H1 (cell line): ENCODE data around the gene C1orf87. TPM values are rescaled to one million over a fixed set of nuclear protein-coding genes. Genes with fewer than 3 reads are reported as not detected.

ENCODE experiments used
- CTCF ChIA-PET: fragments of 300-600 bp; sonication (Branson Sonifier 250); formaldehyde crosslinking; loops from one replicate; lab custom pipeline; 2021; ENCODE audit not compliant: partially characterized antibody; lab: Charles Lee
- POLR2A ChIA-PET: fragments of 300-600 bp; sonication (Branson Sonifier 250); formaldehyde crosslinking; loops from one replicate; lab custom pipeline; 2021; ENCODE audit warnings: inconsistent platforms; ENCODE audit not compliant: partially characterized antibody; lab: Charles Lee
- DNase-seq, 2 experiments: peaks; one replicate each; pipeline versions ENCODE4 v3.0.0 to v3.0.0-alpha.2; 2010 to 2022; ENCODE audit warnings: low spot score in 2 of 2, low read depth in 1 of 2, mixed read lengths in 1 of 2
- FAIRE-seq: peaks from 2 replicates; lab custom pipeline; 2011; peaks lifted over from hg19 to GRCh38; lab: Jason Lieb, UNC
- H2AFZ ChIP-seq: 2 replicates; pipeline ENCODE4 v1.8.1; 2012; ENCODE audit warnings: low read length, inconsistent platforms
- H2AK5ac ChIP-seq: 2 replicates; pipeline ENCODE4 v1.6.1; 2013; ENCODE audit warnings: low read depth, low read length
- H2BK120ac ChIP-seq: replicated peaks from 2 replicates; pipeline ENCODE3; 2013; ENCODE audit warnings: low read depth, low read length, inconsistent platforms
- H2BK12ac ChIP-seq: 2 replicates; pipeline ENCODE4 v1.6.1; 2013; ENCODE audit warnings: low read depth, low read length
- H2BK15ac ChIP-seq: 2 replicates; pipeline ENCODE4 v1.6.1; 2013; ENCODE audit warnings: low read length
- H2BK20ac ChIP-seq: 2 replicates; pipeline ENCODE4 v1.6.1; 2013; ENCODE audit warnings: low read length
- H2BK5ac ChIP-seq: 2 replicates; pipeline ENCODE4 v1.6.1; 2013; ENCODE audit warnings: low read depth, low read length
- H3K14ac ChIP-seq: 2 replicates; pipeline ENCODE4 v1.6.1; 2013; ENCODE audit warnings: inconsistent platforms; ENCODE audit not compliant: insufficient read length
- H3K18ac ChIP-seq: 2 replicates; pipeline ENCODE4 v1.6.1; 2013; ENCODE audit warnings: low read length; ENCODE audit errors: extremely low read depth
- H3K23ac ChIP-seq: 2 replicates; pipeline ENCODE4 v1.6.1; 2013; ENCODE audit warnings: inconsistent platforms; ENCODE audit not compliant: insufficient read length
- H3K23me2 ChIP-seq: 2 replicates; pipeline ENCODE4 v1.6.1; 2013; ENCODE audit warnings: low read depth, low read length
- H3K27ac ChIP-seq: 2 replicates; pipeline ENCODE4 v1.6.1; 2011; ENCODE audit warnings: low read depth, low read length, inconsistent platforms
- H3K27me3 ChIP-seq, 4 experiments: replicated peaks in 1 of 4; 1 replicate in 1 of 4; 2 replicates in 3 of 4; pipeline versions ENCODE4 v1.6.1 to v1.8.1; 2011 to 2013; ENCODE audit warnings: low read length in 3 of 4, mild to moderate bottlenecking in 3 of 4, inconsistent platforms in 2 of 4, mixed read lengths in 2 of 4, moderate library complexity in 1 of 4; ENCODE audit not compliant: control insufficient read depth in 3 of 4, insufficient read depth in 3 of 4; ENCODE audit errors: extremely low read depth in 1 of 4
- H3K36me3 ChIP-seq, 4 experiments: 2 replicates each; pipeline versions ENCODE4 v1.6.1 to v1.8.1; 2011 to 2013; ENCODE audit warnings: mild to moderate bottlenecking in 4 of 4, low read length in 3 of 4, moderate library complexity in 2 of 4, control low read depth in 1 of 4, inconsistent platforms in 1 of 4; ENCODE audit not compliant: insufficient read depth in 4 of 4, control insufficient read depth in 2 of 4
- H3K4ac ChIP-seq: replicated peaks from 2 replicates; pipeline ENCODE3; 2013; ENCODE audit warnings: low read length, low read depth, mixed read lengths, inconsistent platforms; ENCODE audit not compliant: insufficient read length
- H3K4me1 ChIP-seq, 4 experiments: replicated peaks in 1 of 4; 1 replicate in 1 of 4; 2 replicates in 3 of 4; pipeline versions ENCODE4 v1.6.1 to v1.8.1; 2011 to 2013; ENCODE audit warnings: low read length in 3 of 4, inconsistent platforms in 2 of 4, mixed read lengths in 1 of 4; ENCODE audit not compliant: insufficient read depth in 4 of 4, control insufficient read depth in 3 of 4
- H3K4me2 ChIP-seq, 2 experiments: 2 replicates each; pipeline versions ENCODE4 v1.6.1 to v1.8.1; 2011 to 2013; ENCODE audit warnings: low read depth in 2 of 2, low read length in 2 of 2, control low read depth in 1 of 2, inconsistent platforms in 1 of 2, mild to moderate bottlenecking in 1 of 2; ENCODE audit not compliant: insufficient read depth in 1 of 2
- H3K4me3 ChIP-seq, 4 experiments: fragments of 200-600, 300-600 bp in 1 of 4; sonication (generic), shearing (Covaris generic), sonication (Bioruptor Twin) in 1 of 4; 2 replicates each; pipeline versions ENCODE4 v1.5.1 to v1.8.1; 2011 to 2016; ENCODE audit warnings: low read length in 4 of 4, low read depth in 3 of 4, control low read depth in 2 of 4, inconsistent platforms in 2 of 4, mild to moderate bottlenecking in 2 of 4, mixed read lengths in 1 of 4, moderate library complexity in 1 of 4; ENCODE audit not compliant: insufficient read depth in 2 of 4; ENCODE audit errors: extremely low read depth in 1 of 4
- H3K56ac ChIP-seq: replicated peaks from 2 replicates; pipeline ENCODE3; 2013; ENCODE audit warnings: low read depth, mild to moderate bottlenecking, mixed read lengths, low read length, inconsistent platforms; ENCODE audit not compliant: insufficient read length
- H3K79me1 ChIP-seq: 2 replicates; pipeline ENCODE4 v1.6.1; 2013; ENCODE audit warnings: low read depth, low read length, control low read depth
- H3K79me2 ChIP-seq, 2 experiments: 2 replicates each; pipeline versions ENCODE4 v1.6.1 to v1.8.1; 2012 to 2013; ENCODE audit warnings: low read length in 2 of 2, mild to moderate bottlenecking in 2 of 2, inconsistent platforms in 1 of 2; ENCODE audit not compliant: insufficient read depth in 2 of 2, control insufficient read depth in 1 of 2
- H3K9ac ChIP-seq, 4 experiments: replicated peaks in 1 of 4; 1 replicate in 1 of 4; 2 replicates in 3 of 4; pipeline versions ENCODE4 v1.6.1 to v1.8.1; 2011 to 2013; ENCODE audit warnings: low read depth in 3 of 4, low read length in 3 of 4, control low read depth in 2 of 4, mild to moderate bottlenecking in 2 of 4, moderate library complexity in 2 of 4, inconsistent platforms in 1 of 4; ENCODE audit errors: extremely low read depth in 1 of 4
- H3K9me3 ChIP-seq, 2 experiments: 2 replicates each; pipeline versions ENCODE4 v1.6.1 to v1.8.1; 2012 to 2013; ENCODE audit warnings: mild to moderate bottlenecking in 2 of 2, moderate library complexity in 2 of 2, control low read depth in 1 of 2, inconsistent platforms in 1 of 2, low read depth in 1 of 2, low read length in 1 of 2, mixed read lengths in 1 of 2; ENCODE audit not compliant: insufficient read depth in 2 of 2
- H4K20me1 ChIP-seq, 2 experiments: replicated peaks in 1 of 2; 2 replicates each; pipeline versions ENCODE3 to v1.8.1; 2011 to 2013; ENCODE audit warnings: inconsistent platforms in 2 of 2, low read length in 2 of 2, mild to moderate bottlenecking in 1 of 2; ENCODE audit not compliant: insufficient read depth in 2 of 2, control insufficient read depth in 1 of 2
- H4K5ac ChIP-seq: 2 replicates; pipeline ENCODE4 v1.6.1; 2013; ENCODE audit warnings: low read length, low read depth, mixed read lengths, inconsistent platforms; ENCODE audit not compliant: insufficient read length
- H4K8ac ChIP-seq: 2 replicates; pipeline ENCODE4 v1.8.0; 2013; ENCODE audit warnings: mild to moderate bottlenecking, moderate library complexity, low read length, inconsistent platforms; ENCODE audit not compliant: insufficient read depth; ENCODE audit errors: extremely low read depth
- H4K91ac ChIP-seq: replicated peaks from 2 replicates; pipeline ENCODE3; 2013; ENCODE audit warnings: low read length, mixed read lengths, inconsistent platforms; ENCODE audit not compliant: insufficient read length
- ASH2L ChIP-seq: fragments of 200-600, 300-600 bp; sonication (generic); IDR thresholded peaks from one replicate; pipeline ENCODE4 v1.7.1; 2017; ENCODE audit warnings: low read length
- BCL11A ChIP-seq, 2 experiments: IDR thresholded peaks; one replicate each; pipeline ENCODE4 v1.6.1; 2011; ENCODE audit warnings: low read depth in 2 of 2, low read length in 2 of 2, mild to moderate bottlenecking in 2 of 2
- CBX5 ChIP-seq: fragments of 300-800, 300-1000 bp; sonication (generic); IDR thresholded peaks from 2 replicates; pipeline ENCODE4 v1.7.1; 2016; ENCODE audit warnings: antibody characterized with exemption, low read length, low read depth
- CBX8 ChIP-seq: fragments of 300-800, 300-1000 bp; sonication (generic); IDR thresholded peaks from 2 replicates; pipeline ENCODE4 v1.7.1; 2016; ENCODE audit warnings: low read depth, low read length, borderline replicate concordance
- GABPA ChIP-seq: IDR thresholded peaks from 2 replicates; pipeline ENCODE4 v1.6.1; 2011; ENCODE audit warnings: mild to moderate bottlenecking, low read length, moderate library complexity, borderline replicate concordance; ENCODE audit not compliant: insufficient read depth
- HDAC6 ChIP-seq: IDR thresholded peaks from one replicate; pipeline ENCODE4 v1.7.1; 2012; ENCODE audit warnings: low read depth, mild to moderate bottlenecking, inconsistent platforms, low read length, moderate library complexity
- KDM4A ChIP-seq: IDR thresholded peaks from one replicate; pipeline ENCODE4 v1.7.1; 2012; ENCODE audit warnings: low read depth, mild to moderate bottlenecking, moderate library complexity, low read length, inconsistent platforms; ENCODE audit not compliant: severe bottlenecking
- PHF8 ChIP-seq: fragments of 200-600 bp; sonication (generic); conservative IDR thresholded peaks from 2 replicates; pipeline ENCODE4 v1.7.1; 2012; ENCODE audit warnings: low read depth, mild to moderate bottlenecking, inconsistent platforms, low read length, moderate library complexity
- SIRT6 ChIP-seq: IDR thresholded peaks from one replicate; pipeline ENCODE4 v1.7.1; 2012; ENCODE audit warnings: low read length, inconsistent platforms
- SP4 ChIP-seq: IDR thresholded peaks from 2 replicates; pipeline ENCODE4 v1.6.1; 2012; ENCODE audit warnings: low read length, inconsistent platforms
- YY1 ChIP-seq: IDR thresholded peaks from 2 replicates; pipeline ENCODE4 v1.6.1; 2011; ENCODE audit warnings: low read depth, mild to moderate bottlenecking, low read length
- WGBS, 2 experiments: shearing (Covaris generic) in 1 of 2; methylation state at CpG; one replicate each; pipeline versions ENCODE4 v1.1.6 to v1.1.7; 2013 to 2015; ENCODE audit warnings: low lambda C conversion rate in 2 of 2, mixed read lengths in 2 of 2, inconsistent platforms in 1 of 2, low coverage in 1 of 2, missing lambda C conversion rate in 1 of 2; ENCODE audit not compliant: insufficient replicate concordance in 2 of 2, insufficient coverage in 1 of 2, insufficient read length in 1 of 2; ENCODE audit errors: extremely low coverage in 1 of 2, missing lambda C conversion rate in 1 of 2; 5-methylcytosine and 5-hydroxymethylcytosine counted together
- polyA plus RNA-seq, 7 experiments: library from polyadenylated mRNA; depleted of rRNA in 3 of 7; stranded (reverse) in 5 of 7; unstranded in 2 of 7; fragments of >200 nt in 5 of 7; fragments of 200-250 nt in 2 of 7; gene quantifications; 1 replicate in 5 of 7; 2 replicates in 1 of 7; 4 replicates in 1 of 7; pipeline versions ENCODE4 v1.2.1 to v1.2.3, GENCODE V29; 2011 to 2013; ENCODE audit warnings: missing spikeins in 2 of 7, mixed read lengths in 2 of 7
- total RNA-seq: library from RNA; stranded (reverse); fragmentation: NEBNext Ultra II Directional; extraction: Animal tissue kit (Norgen Biotek cat#: 25700); gene quantifications from 2 replicates; pipeline ENCODE4 v1.2.1, GENCODE V29; 2021
- TF ChIP-seq, protein P1 (sequence below): IDR thresholded peaks from 2 replicates; pipeline ENCODE4 v1.6.1; 2011; ENCODE audit warnings: low read length, improper control_type of control experiment

Gene C1orf87
- total and polyA plus RNA-seq, 2 of the 8 experiments (the other 6 are each of a cell fraction or from before 2014, with no cell fraction given) = 0.41 TPM; not detected in 1

DNA sequence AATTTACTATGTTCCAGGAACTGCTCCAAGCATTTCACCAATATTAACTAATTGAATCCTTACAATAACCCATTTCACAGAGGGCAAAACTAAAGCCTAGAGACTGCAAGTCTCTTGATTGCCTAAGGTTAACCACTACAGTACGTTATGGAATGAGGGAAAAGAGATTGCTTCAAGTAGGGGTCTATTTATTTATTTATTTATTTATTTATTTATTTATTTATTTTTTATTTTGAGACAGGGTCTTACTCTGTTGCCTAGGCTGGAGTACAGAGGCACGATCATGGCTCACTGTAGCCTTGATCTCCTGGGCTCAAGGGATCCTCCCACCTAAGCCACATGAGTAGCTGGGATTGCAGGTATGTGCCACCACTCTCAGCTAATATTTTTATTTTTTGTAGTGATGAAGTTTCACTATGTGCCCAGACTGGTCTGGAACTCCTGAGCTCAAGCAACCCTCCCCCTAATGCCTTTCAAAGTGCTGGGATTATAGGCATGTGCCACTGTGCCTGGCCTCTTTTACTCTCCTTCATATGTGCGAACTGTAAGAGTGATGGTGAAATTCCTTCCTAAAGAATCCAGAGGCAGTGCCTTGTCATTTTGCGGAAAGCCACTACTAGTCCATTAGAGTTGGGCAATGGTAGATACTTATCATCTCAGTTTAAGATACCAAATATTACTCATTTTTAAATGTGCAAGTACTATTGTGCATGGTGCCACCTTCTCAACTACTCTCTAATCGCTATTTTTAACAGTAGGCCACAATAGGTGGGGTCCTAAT lies 81.3 kb downstream of the C1orf87 start:
- Histone ChIP-seq H3K4ac (no peak overlapping the region), H3K27ac (no peak overlapping the region), H3K79me1 (no peaks in the 10 kb centered on the region), H3K14ac (no peak overlapping the region), H4K5ac (no peak overlapping the region), H3K4me2 (no peak overlapping the region), H3K9ac (no peak overlapping the region), H3K18ac (no peak overlapping the region), H2BK5ac (no peak overlapping the region), H2BK12ac (no peak overlapping the region), H2BK20ac (no peak overlapping the region), H4K91ac (no peak overlapping the region), H4K20me1 (no peaks in the 10 kb centered on the region), H2AK5ac (no peak overlapping the region), H3K27me3 (no peaks in the 10 kb centered on the region), H3K36me3 (no peaks in the 10 kb centered on the region), H2AFZ (no peak overlapping the region), H3K4me3 (no peak overlapping the region), H2BK120ac (no peak overlapping the region), H3K23ac (no peak overlapping the region), H2BK15ac (no peak overlapping the region), H4K8ac (no peak overlapping the region), H3K4me1 (peaks cover 0 to 3% (median under 1%) of the 10 kb centered on the region in 4 experiments; a peak in 2 of 7 replicates), H3K56ac (no peak overlapping the region), H3K23me2 (no peaks in the 10 kb centered on the region; the same call in 1 of the 2 replicates), H3K9me3 (no peaks in the 10 kb centered on the region; a peak in 1 of 4 replicates), H3K79me2 (no peaks in the 10 kb centered on the region)
- WGBS, 2 experiments = 73% methylated on average over 5 of the region's 5 CpGs; no CpG with 5 or more reads in 1 of the 2 experiments
- DNase-seq (no peak), FAIRE-seq (no peak)
- ChIA-PET CTCF (interaction anchor here (0.9 to 3.8 kb wide), 2 partner anchors 14 to 20 kb away, joined by 3 to 33 read pairs; no protein-coding TSS in a partner anchor), POLR2A (no interaction called here)
- TF ChIP-seq BCL11A (IDR thresholded peaks at IDR 0.05; ENCODE audit: low read depth in 2 of 2, low read length in 2 of 2) (no peak), CBX8 (no peak), HDAC6 (no peak), CBX5 (no peak), SIRT6 (no peak), SP4 (no peak), PHF8 (no peak), YY1 (no peak), GABPA (no peak), KDM4A (no peak), ASH2L (no peak)
- TF ChIP-seq, protein P1, sequence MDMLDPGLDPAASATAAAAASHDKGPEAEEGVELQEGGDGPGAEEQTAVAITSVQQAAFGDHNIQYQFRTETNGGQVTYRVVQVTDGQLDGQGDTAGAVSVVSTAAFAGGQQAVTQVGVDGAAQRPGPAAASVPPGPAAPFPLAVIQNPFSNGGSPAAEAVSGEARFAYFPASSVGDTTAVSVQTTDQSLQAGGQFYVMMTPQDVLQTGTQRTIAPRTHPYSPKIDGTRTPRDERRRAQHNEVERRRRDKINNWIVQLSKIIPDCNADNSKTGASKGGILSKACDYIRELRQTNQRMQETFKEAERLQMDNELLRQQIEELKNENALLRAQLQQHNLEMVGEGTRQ = no peak
